Neural cell (in vitro differentiated cells): Measurements from ENCODE around the gene TBC1D19. TPM values are rescaled to one million over a fixed set of nuclear protein-coding genes. Genes with fewer than 3 reads are reported as not detected.
"Not testable (repeated sequence)": the region's sequence is repeated elsewhere in the genome, so short reads cannot be mapped to it uniquely, and the experiment has no call there.

ENCODE experiments used
- H2AFZ ChIP-seq: fragments of 200-600, 300-800 bp; sonication (generic), shearing (Covaris generic); 2 replicates; pipeline ENCODE4 v1.6.0; 2014; ENCODE audit warnings: low read depth, mild to moderate bottlenecking, antibody characterized with exemption, low read length, moderate library complexity
- H3F3A ChIP-seq: fragments of 200-600 bp; shearing (Covaris generic); 2 replicates; pipeline ENCODE4 v1.6.1; 2016; ENCODE audit warnings: mild to moderate bottlenecking, moderate library complexity, mixed read lengths, antibody characterized with exemption, low read length; ENCODE audit not compliant: insufficient read depth, poor library complexity, severe bottlenecking
- H3K27ac ChIP-seq: fragments of 200-600, 300-800 bp; sonication (generic), shearing (Covaris generic); 2 replicates; pipeline ENCODE4 v1.5.1; 2014; ENCODE audit warnings: mild to moderate bottlenecking, low read length, moderate library complexity
- H3K27me3 ChIP-seq: fragments of 300-800, 200-600 bp; sonication (generic), shearing (Covaris generic); 2 replicates; pipeline ENCODE4 v1.6.0; 2014; ENCODE audit warnings: mild to moderate bottlenecking, low read depth, low read length, moderate library complexity; ENCODE audit not compliant: insufficient read depth
- H3K36me3 ChIP-seq: fragments of 300-800, 200-600 bp; sonication (generic), shearing (Covaris generic); 2 replicates; pipeline ENCODE4 v1.5.1; 2014; ENCODE audit warnings: mild to moderate bottlenecking, antibody characterized with exemption, low read length, moderate library complexity; ENCODE audit not compliant: insufficient read depth
- H3K4me2 ChIP-seq: fragments of 300-800, 200-600 bp; sonication (generic), shearing (Covaris generic); 2 replicates; pipeline ENCODE4 v1.6.0; 2014; ENCODE audit warnings: mild to moderate bottlenecking, low read length
- H3K4me3 ChIP-seq: fragments of 300-800, 200-600 bp; sonication (generic), shearing (Covaris generic); 2 replicates; pipeline ENCODE4 v1.5.1; 2014; ENCODE audit warnings: mild to moderate bottlenecking, low read length, moderate library complexity
- H3K79me2 ChIP-seq: fragments of 200-600 bp; shearing (Covaris generic); replicated peaks from 2 replicates; pipeline ENCODE4 v1.6.0; 2014; ENCODE audit warnings: mild to moderate bottlenecking, low read length, moderate library complexity; ENCODE audit not compliant: insufficient read depth
- H3K9ac ChIP-seq: fragments of 300-800, 200-600 bp; sonication (generic), shearing (Covaris generic); 2 replicates; pipeline ENCODE4 v1.6.1; 2016; ENCODE audit warnings: mild to moderate bottlenecking, low read length, mixed read lengths
- H3K9me2 ChIP-seq: fragments of 200-600 bp; shearing (Covaris generic); 2 replicates; pipeline ENCODE4 v1.6.1; 2016; ENCODE audit warnings: mild to moderate bottlenecking, low read length, mixed read lengths; ENCODE audit not compliant: insufficient read depth
- H3K9me3 ChIP-seq: fragments of 200-600, 300-800 bp; sonication (generic), shearing (Covaris generic); 2 replicates; pipeline ENCODE4 v1.6.1; 2016; ENCODE audit warnings: mild to moderate bottlenecking, mixed run types, low read length, moderate library complexity, mixed read lengths
- H4K20me1 ChIP-seq: fragments of 200-600 bp; shearing (Covaris generic); 2 replicates; pipeline ENCODE4 v1.6.1; 2016; ENCODE audit warnings: mild to moderate bottlenecking, mixed run types; ENCODE audit not compliant: insufficient read depth
- MXI1 ChIP-seq: fragments of 450-650 bp; conservative IDR thresholded peaks from 2 replicates; pipeline ENCODE4 v1.6.1; 2014; ENCODE audit warnings: antibody characterized with exemption, mild to moderate bottlenecking; ENCODE audit not compliant: poor library complexity, severe bottlenecking
- POLR2AphosphoS5 ChIP-seq: IDR thresholded peaks from 2 replicates; pipeline ENCODE4 v1.6.1; 2012
- SMC3 ChIP-seq: fragments of 450-650 bp; conservative IDR thresholded peaks from 2 replicates; pipeline ENCODE4 v1.6.1; 2014; ENCODE audit warnings: antibody characterized with exemption, mild to moderate bottlenecking, moderate library complexity; ENCODE audit not compliant: poor library complexity
- TAF1 ChIP-seq: IDR thresholded peaks from 2 replicates; pipeline ENCODE4 v1.6.1; 2012; ENCODE audit warnings: low read depth
- polyA plus RNA-seq: library from polyadenylated mRNA; depleted of rRNA; stranded (reverse); fragments of >200 nt; gene quantifications from 2 replicates; pipeline ENCODE4 v1.2.3, GENCODE V29; 2014
- TF ChIP-seq, protein P1 (sequence below): IDR thresholded peaks from 2 replicates; pipeline ENCODE4 v1.6.1; 2012; ENCODE audit warnings: borderline replicate concordance
- TF ChIP-seq, protein P2 (sequence below): fragments of 450-650 bp; IDR thresholded peaks from 2 replicates; pipeline ENCODE4 v1.5.1; 2014; ENCODE audit warnings: antibody characterized with exemption, mild to moderate bottlenecking, moderate library complexity; ENCODE audit not compliant: poor library complexity, severe bottlenecking

TBC1D19 gene
- polyA plus RNA-seq, 1 donor from 2014 or later: 23.1 TPM

DNA sequence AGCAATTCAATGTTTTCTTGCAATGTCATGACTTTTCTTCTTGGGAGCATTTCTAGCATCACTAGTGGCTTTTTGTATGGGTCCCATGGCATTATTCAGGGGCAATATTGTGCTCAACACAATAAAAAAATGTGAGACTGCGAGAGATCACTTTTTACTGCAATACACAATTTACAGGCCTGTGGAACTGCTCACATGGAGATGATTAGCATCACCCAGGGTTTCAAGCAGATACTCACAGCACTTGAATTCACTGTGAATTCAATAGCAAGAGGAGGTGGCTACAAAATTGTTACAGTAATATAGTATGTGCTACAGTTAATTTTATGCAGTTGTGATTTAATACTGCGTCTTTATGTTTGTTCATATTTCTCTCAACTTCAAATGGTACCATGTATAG lies 50.4 kb downstream of the TBC1D19 start:
- no peaks in the 10 kb centered on the region for H3K79me2 ChIP-seq
- H3K9me2 ChIP-seq: no peaks in the 10 kb centered on the region
- TF ChIP-seq, protein P1, sequence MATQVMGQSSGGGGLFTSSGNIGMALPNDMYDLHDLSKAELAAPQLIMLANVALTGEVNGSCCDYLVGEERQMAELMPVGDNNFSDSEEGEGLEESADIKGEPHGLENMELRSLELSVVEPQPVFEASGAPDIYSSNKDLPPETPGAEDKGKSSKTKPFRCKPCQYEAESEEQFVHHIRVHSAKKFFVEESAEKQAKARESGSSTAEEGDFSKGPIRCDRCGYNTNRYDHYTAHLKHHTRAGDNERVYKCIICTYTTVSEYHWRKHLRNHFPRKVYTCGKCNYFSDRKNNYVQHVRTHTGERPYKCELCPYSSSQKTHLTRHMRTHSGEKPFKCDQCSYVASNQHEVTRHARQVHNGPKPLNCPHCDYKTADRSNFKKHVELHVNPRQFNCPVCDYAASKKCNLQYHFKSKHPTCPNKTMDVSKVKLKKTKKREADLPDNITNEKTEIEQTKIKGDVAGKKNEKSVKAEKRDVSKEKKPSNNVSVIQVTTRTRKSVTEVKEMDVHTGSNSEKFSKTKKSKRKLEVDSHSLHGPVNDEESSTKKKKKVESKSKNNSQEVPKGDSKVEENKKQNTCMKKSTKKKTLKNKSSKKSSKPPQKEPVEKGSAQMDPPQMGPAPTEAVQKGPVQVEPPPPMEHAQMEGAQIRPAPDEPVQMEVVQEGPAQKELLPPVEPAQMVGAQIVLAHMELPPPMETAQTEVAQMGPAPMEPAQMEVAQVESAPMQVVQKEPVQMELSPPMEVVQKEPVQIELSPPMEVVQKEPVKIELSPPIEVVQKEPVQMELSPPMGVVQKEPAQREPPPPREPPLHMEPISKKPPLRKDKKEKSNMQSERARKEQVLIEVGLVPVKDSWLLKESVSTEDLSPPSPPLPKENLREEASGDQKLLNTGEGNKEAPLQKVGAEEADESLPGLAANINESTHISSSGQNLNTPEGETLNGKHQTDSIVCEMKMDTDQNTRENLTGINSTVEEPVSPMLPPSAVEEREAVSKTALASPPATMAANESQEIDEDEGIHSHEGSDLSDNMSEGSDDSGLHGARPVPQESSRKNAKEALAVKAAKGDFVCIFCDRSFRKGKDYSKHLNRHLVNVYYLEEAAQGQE: no peak
- no peak for TF ChIP-seq MXI1
- no peaks in the 10 kb centered on the region for H3K9me3 ChIP-seq
- no peak overlapping the region for H3K27ac ChIP-seq
- H3K4me2 ChIP-seq: no peak overlapping the region
- peaks cover 4% of the 10 kb centered on the region for H3K36me3 ChIP-seq
- H3K9ac ChIP-seq: no peak overlapping the region
- H2AFZ ChIP-seq: no peak overlapping the region
- no peaks in the 10 kb centered on the region for H3K27me3 ChIP-seq
- H3F3A ChIP-seq: no peaks in the 10 kb centered on the region
- no peaks in the 10 kb centered on the region for H4K20me1 ChIP-seq
- H3K4me3 ChIP-seq: no peak overlapping the region

DNA sequence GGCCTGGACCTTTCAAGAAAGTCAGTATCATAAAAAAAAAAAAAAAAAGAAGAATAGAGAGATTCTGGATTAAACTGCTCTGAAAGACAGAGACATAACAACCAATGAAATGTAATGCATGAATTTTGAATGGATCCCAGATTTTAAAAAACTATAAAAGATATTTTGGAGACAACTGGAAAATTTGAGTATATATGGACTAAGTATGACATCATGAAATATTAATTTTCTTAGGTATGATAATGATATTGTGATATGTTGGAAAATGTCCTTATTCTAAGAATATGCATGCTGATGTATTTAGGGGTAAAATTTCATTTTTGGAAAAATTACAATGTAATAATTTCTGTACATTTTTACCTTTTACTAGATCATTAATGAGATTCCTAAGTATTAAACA lies 52.6 kb downstream of the TBC1D19 start:
- Histone ChIP-seq H3K4me2 (no peak overlapping the region), H3K9me3 (no peaks in the 10 kb centered on the region), H3K36me3 (peaks cover 4% of the 10 kb centered on the region), H3F3A (no peaks in the 10 kb centered on the region), H2AFZ (no peak overlapping the region), H3K79me2 (no peaks in the 10 kb centered on the region), H3K27ac (no peak overlapping the region), H3K9me2 (no peaks in the 10 kb centered on the region), H3K27me3 (no peaks in the 10 kb centered on the region), H3K4me3 (no peak overlapping the region), H4K20me1 (no peaks in the 10 kb centered on the region), H3K9ac (no peak overlapping the region)
- TF ChIP-seq, protein P1: no peak
- TF ChIP-seq TAF1 (no peak), POLR2AphosphoS5 (no peak), MXI1 (no peak), SMC3 (no peak)
- TF ChIP-seq, protein P2, sequence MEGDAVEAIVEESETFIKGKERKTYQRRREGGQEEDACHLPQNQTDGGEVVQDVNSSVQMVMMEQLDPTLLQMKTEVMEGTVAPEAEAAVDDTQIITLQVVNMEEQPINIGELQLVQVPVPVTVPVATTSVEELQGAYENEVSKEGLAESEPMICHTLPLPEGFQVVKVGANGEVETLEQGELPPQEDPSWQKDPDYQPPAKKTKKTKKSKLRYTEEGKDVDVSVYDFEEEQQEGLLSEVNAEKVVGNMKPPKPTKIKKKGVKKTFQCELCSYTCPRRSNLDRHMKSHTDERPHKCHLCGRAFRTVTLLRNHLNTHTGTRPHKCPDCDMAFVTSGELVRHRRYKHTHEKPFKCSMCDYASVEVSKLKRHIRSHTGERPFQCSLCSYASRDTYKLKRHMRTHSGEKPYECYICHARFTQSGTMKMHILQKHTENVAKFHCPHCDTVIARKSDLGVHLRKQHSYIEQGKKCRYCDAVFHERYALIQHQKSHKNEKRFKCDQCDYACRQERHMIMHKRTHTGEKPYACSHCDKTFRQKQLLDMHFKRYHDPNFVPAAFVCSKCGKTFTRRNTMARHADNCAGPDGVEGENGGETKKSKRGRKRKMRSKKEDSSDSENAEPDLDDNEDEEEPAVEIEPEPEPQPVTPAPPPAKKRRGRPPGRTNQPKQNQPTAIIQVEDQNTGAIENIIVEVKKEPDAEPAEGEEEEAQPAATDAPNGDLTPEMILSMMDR: no peak

DNA sequence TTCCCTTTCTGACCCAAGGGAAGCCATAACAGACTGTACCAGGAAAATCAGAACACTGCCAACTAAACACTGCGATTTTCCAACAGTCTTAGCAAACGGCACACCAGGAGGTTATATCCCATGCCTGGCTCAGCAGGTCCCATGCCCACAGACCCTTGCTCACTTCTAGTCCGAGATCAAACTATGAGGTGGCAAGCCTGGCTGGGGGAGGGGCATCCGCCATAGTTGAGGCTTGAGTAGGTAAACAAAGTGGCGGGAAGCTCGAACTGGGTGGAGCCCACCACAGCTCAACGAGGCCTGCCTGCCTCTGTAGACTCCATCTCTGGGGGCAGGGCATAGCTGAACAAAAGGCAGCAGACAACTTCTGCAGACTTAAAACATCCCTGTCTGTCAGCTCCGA lies 56.8 kb downstream of the TBC1D19 start:
- H3F3A ChIP-seq, H3K27ac ChIP-seq, H3K4me3 ChIP-seq, H3K79me2 ChIP-seq, H3K27me3 ChIP-seq, H3K9me2 ChIP-seq, H3K9me3 ChIP-seq, H2AFZ ChIP-seq, H3K4me2 ChIP-seq, H3K36me3 ChIP-seq, H3K9ac ChIP-seq, H4K20me1 ChIP-seq: not testable (repeated sequence)
